Panc1 (cell line): Measurements from ENCODE around the gene SCN7A. TPM values are rescaled to one million over a fixed set of nuclear protein-coding genes. Genes with fewer than 3 reads are reported as not detected.

Experiments used
- ATAC-seq: fragments of 200-7000 bp; cut with Tn5 transposase; 2 replicates; pipeline ENCODE4 v1.9.1; 2020; ENCODE audit warnings: mild to moderate bottlenecking, moderate library complexity
- BruUV-seq: library from RNA; stranded (reverse); fragments of 400-500 nt; replicated peaks from 2 replicates; lab custom pipeline; 2021; lab: Mats Ljungman, UMichigan
- CTCF ChIA-PET: fragments of 300-600 bp; sonication (Branson Sonifier 250); formaldehyde crosslinking; loops from one replicate; lab custom pipeline; 2022; ENCODE audit warnings: antibody characterized with exemption; lab: Charles Lee
- POLR2A ChIA-PET: fragments of 300-600 bp; sonication (Branson Sonifier 250); formaldehyde crosslinking; loops from one replicate; lab custom pipeline; 2022; ENCODE audit warnings: antibody characterized with exemption; lab: Charles Lee
- DNase-seq: peaks from one replicate; pipeline ENCODE4 v3.0.0-alpha.2; 2010; ENCODE audit warnings: low read depth, low spot score
- H3K27ac ChIP-seq: 2 replicates; pipeline ENCODE4 v1.5.1; 2011; ENCODE audit warnings: mild to moderate bottlenecking, low read length, inconsistent platforms
- H3K27me3 ChIP-seq: fragments of 200-500 bp; sonication (Bioruptor generic); 2 replicates; pipeline ENCODE4 v1.6.0; 2014; ENCODE audit warnings: low read length, inconsistent platforms; ENCODE audit not compliant: control insufficient read depth, insufficient read depth
- H3K36me3 ChIP-seq: fragments of 200-500 bp; sonication (Bioruptor generic); 2 replicates; pipeline ENCODE4 v1.5.1; 2014; ENCODE audit warnings: inconsistent platforms, mild to moderate bottlenecking, low read length, moderate library complexity; ENCODE audit not compliant: control insufficient read depth, insufficient read depth
- H3K4me1 ChIP-seq: 2 replicates; pipeline ENCODE4 v1.5.1; 2011; ENCODE audit warnings: inconsistent platforms, mild to moderate bottlenecking, low read length, moderate library complexity; ENCODE audit not compliant: control insufficient read depth, insufficient read depth
- H3K4me3 ChIP-seq, 2 experiments: 2 replicates each; pipeline ENCODE4 v1.5.1; 2011 to 2012; ENCODE audit warnings: low read depth in 2 of 2, low read length in 2 of 2, mild to moderate bottlenecking in 2 of 2, inconsistent platforms in 1 of 2, moderate library complexity in 1 of 2
- H3K9me3 ChIP-seq: fragments of 200-500 bp; sonication (Bioruptor generic); 2 replicates; pipeline ENCODE4 v1.5.1; 2014; ENCODE audit warnings: low read depth, mild to moderate bottlenecking, inconsistent platforms, low read length, moderate library complexity; ENCODE audit not compliant: control insufficient read depth, insufficient read depth
- POLR2AphosphoS5 ChIP-seq: IDR thresholded peaks from 2 replicates; pipeline ENCODE4 v1.6.1; 2012; ENCODE audit warnings: mild to moderate bottlenecking, low read depth, low read length, moderate library complexity
- SIN3A ChIP-seq: IDR thresholded peaks from 2 replicates; pipeline ENCODE4 v1.6.1; 2012; ENCODE audit warnings: low read depth, mild to moderate bottlenecking, low read length, moderate library complexity, borderline replicate concordance; ENCODE audit not compliant: insufficient read depth
- TCF7L2 ChIP-seq: IDR thresholded peaks from 2 replicates; pipeline ENCODE4 v1.6.1; 2011; ENCODE audit warnings: mild to moderate bottlenecking, low read depth, low read length, inconsistent platforms
- in situ Hi-C: cut with HindIII; loops from 2 replicates; pipeline ENCODE4 v1.10.0; 2016; ENCODE audit warnings: low sequenced_read_pairs, low pct_unique_long_range_greater_than_20kb
- intact Hi-C: fragments of 100-400 bp; cut with micrococcal nuclease; formaldehyde crosslinking; loops from one replicate; pipeline ENCODE4 v1.10.0; 2022; ENCODE audit not compliant: unreplicated experiment
- total RNA-seq: library from RNA; stranded (reverse); gene quantifications from one replicate; pipeline ENCODE4 v1.2.1, GENCODE V29; 2021; ENCODE audit not compliant: unreplicated experiment
- TF ChIP-seq, protein P1 (sequence below): fragments of 450-650 bp; IDR thresholded peaks from 2 replicates; pipeline ENCODE4 v1.5.1; 2017; ENCODE audit warnings: mild to moderate bottlenecking
- TF ChIP-seq, protein P2 (sequence below), 2 experiments: IDR thresholded peaks; 2 replicates each; pipeline ENCODE4 v1.6.1; 2011 to 2012; ENCODE audit warnings: low read depth in 2 of 2, control low read depth in 1 of 2, low read length in 1 of 2, mild to moderate bottlenecking in 1 of 2, moderate library complexity in 1 of 2; ENCODE audit not compliant: insufficient read depth in 1 of 2

SCN7A gene
- total RNA-seq, 1 experiment from 2014 or later, result 0.03 TPM

DNA sequence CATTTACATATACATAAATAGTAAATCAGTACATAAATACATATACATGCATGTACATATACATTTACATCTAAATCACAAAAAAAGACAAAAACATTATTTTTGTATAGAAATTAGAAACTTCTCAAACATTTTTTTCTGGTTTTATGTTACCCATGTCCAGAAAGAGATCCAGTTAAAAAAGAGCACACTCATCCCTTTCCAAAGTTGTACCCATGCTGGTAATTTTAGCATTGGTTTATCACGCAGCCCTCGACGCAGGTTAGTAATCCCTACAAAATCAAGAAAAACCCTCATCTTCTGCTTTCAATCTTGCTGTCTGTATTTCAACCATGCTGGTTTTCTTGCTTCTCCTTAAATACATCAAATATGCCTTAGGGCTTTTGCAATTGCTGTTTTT, 128.8 kb downstream of the SCN7A start:
- DNase-seq (no peak), ATAC-seq (no peak)
- Histone ChIP-seq H3K27ac (no peak overlapping the region), H3K27me3 (no peaks in the 10 kb centered on the region), H3K4me1 (no peaks in the 10 kb centered on the region), H3K4me3 (no peak overlapping the region), H3K9me3 (no peaks in the 10 kb centered on the region), H3K36me3 (no peaks in the 10 kb centered on the region)
- no TSS peak for BruUV-seq
- intact Hi-C loops (no loop called here), in situ Hi-C loops (no loop called here)
- ChIA-PET POLR2A (no interaction called here), CTCF (no interaction called here)
- TF ChIP-seq SIN3A, result no peak
- TF ChIP-seq POLR2AphosphoS5, result no peak
- TF ChIP-seq, protein P1, sequence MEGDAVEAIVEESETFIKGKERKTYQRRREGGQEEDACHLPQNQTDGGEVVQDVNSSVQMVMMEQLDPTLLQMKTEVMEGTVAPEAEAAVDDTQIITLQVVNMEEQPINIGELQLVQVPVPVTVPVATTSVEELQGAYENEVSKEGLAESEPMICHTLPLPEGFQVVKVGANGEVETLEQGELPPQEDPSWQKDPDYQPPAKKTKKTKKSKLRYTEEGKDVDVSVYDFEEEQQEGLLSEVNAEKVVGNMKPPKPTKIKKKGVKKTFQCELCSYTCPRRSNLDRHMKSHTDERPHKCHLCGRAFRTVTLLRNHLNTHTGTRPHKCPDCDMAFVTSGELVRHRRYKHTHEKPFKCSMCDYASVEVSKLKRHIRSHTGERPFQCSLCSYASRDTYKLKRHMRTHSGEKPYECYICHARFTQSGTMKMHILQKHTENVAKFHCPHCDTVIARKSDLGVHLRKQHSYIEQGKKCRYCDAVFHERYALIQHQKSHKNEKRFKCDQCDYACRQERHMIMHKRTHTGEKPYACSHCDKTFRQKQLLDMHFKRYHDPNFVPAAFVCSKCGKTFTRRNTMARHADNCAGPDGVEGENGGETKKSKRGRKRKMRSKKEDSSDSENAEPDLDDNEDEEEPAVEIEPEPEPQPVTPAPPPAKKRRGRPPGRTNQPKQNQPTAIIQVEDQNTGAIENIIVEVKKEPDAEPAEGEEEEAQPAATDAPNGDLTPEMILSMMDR, result no peak
- TF ChIP-seq TCF7L2, result no peak
- TF ChIP-seq, protein P2, sequence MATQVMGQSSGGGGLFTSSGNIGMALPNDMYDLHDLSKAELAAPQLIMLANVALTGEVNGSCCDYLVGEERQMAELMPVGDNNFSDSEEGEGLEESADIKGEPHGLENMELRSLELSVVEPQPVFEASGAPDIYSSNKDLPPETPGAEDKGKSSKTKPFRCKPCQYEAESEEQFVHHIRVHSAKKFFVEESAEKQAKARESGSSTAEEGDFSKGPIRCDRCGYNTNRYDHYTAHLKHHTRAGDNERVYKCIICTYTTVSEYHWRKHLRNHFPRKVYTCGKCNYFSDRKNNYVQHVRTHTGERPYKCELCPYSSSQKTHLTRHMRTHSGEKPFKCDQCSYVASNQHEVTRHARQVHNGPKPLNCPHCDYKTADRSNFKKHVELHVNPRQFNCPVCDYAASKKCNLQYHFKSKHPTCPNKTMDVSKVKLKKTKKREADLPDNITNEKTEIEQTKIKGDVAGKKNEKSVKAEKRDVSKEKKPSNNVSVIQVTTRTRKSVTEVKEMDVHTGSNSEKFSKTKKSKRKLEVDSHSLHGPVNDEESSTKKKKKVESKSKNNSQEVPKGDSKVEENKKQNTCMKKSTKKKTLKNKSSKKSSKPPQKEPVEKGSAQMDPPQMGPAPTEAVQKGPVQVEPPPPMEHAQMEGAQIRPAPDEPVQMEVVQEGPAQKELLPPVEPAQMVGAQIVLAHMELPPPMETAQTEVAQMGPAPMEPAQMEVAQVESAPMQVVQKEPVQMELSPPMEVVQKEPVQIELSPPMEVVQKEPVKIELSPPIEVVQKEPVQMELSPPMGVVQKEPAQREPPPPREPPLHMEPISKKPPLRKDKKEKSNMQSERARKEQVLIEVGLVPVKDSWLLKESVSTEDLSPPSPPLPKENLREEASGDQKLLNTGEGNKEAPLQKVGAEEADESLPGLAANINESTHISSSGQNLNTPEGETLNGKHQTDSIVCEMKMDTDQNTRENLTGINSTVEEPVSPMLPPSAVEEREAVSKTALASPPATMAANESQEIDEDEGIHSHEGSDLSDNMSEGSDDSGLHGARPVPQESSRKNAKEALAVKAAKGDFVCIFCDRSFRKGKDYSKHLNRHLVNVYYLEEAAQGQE (IDR thresholded peaks at IDR 0.05; ENCODE audit: insufficient read depth in 1 of 2, low read depth in 2 of 2, low read length in 1 of 2), result no peak

DNA sequence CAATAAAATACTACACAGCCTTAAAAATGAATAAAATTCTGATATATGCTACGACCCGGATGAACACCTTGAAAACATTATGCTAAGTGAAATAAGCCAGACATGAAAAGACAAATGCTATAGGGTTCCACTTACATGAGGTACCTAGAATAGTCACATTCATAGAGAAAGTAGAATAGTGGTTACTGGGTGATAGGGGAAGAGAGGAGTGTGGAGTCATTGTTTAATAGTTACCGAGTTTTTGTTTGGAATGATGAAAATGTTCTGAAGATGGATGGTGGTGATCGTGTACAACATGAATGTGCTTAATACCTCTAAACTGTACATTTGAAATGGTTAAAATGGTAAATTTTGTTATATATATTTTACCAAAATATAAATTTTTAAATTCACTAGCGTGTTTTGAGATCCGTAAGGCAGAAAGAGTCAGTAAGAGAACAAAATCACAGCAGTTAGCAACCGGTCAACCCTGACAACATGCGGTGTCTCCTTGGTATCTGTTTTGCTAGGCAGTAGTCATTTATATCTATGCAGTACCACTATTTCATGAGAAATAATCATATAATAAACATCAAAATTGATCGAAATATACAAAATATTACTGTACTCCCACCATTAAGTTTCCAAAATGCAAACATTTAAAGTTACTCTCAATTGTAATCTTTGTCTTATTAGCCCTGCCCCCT, 129.4 kb downstream of the SCN7A start:
- no TSS peak for BruUV-seq
- H3K4me1 ChIP-seq, result no peaks in the 10 kb centered on the region
- intact Hi-C loops, result loop anchor here (5.0 kb wide), 1 partner anchor 153 kb away; no protein-coding TSS in a partner anchor

More for the DNA sequence above, 129.4 kb downstream of the SCN7A start:
- POLR2A ChIA-PET, result no interaction called here
- TF ChIP-seq, protein P2 (IDR thresholded peaks at IDR 0.05; ENCODE audit: insufficient read depth in 1 of 2, low read depth in 2 of 2, low read length in 1 of 2), result no peak
- TF ChIP-seq SIN3A (no peak), TCF7L2 (no peak), POLR2AphosphoS5 (no peak)
- TF ChIP-seq, protein P1, result no peak
- DNase-seq (no peak), ATAC-seq (no peak)
- no peaks in the 10 kb centered on the region for H3K27me3 ChIP-seq
- in situ Hi-C loops, result no loop called here
- no peak overlapping the region for H3K27ac ChIP-seq
- H3K9me3 ChIP-seq, result no peaks in the 10 kb centered on the region
- CTCF ChIA-PET, result no interaction called here
- no peaks in the 10 kb centered on the region for H3K36me3 ChIP-seq
- H3K4me3 ChIP-seq, result no peak overlapping the region
